PFSK-1 (cell line): ENCODE data around the gene TTC38.

ENCODE experiments used
- FOXP2 ChIP-seq: optimal IDR thresholded peaks from 2 replicates; pipeline ENCODE3; 2011; ENCODE audit warnings: borderline replicate concordance, control low read depth, inconsistent platforms; ENCODE audit not compliant: insufficient read depth; ENCODE audit errors: extremely low read length, extremely low read depth
- POLR2AphosphoS5 ChIP-seq: IDR thresholded peaks from 2 replicates; pipeline ENCODE4 v1.6.1; 2012; ENCODE audit warnings: low read depth, mild to moderate bottlenecking, control low read depth, low read length, moderate library complexity
- SIN3A ChIP-seq: IDR thresholded peaks from 2 replicates; pipeline ENCODE4 v1.6.1; 2012; ENCODE audit warnings: mild to moderate bottlenecking, low read length, moderate library complexity, borderline replicate concordance; ENCODE audit not compliant: insufficient read depth
- TAF1 ChIP-seq: IDR thresholded peaks from 2 replicates; pipeline ENCODE4 v1.6.1; 2012; ENCODE audit warnings: low read length, control low read depth, borderline replicate concordance; ENCODE audit not compliant: insufficient read depth
- TF ChIP-seq, protein P1 (sequence below), 2 experiments: IDR thresholded peaks; 2 replicates each; pipeline versions ENCODE4 v1.6.1 to v1.8.0; 2011 to 2012; ENCODE audit warnings: low read depth in 2 of 2, low read length in 2 of 2, control low read depth in 1 of 2, inconsistent platforms in 1 of 2, mild to moderate bottlenecking in 1 of 2, moderate library complexity in 1 of 2; ENCODE audit not compliant: insufficient read depth in 1 of 2

Gene TTC38

DNA sequence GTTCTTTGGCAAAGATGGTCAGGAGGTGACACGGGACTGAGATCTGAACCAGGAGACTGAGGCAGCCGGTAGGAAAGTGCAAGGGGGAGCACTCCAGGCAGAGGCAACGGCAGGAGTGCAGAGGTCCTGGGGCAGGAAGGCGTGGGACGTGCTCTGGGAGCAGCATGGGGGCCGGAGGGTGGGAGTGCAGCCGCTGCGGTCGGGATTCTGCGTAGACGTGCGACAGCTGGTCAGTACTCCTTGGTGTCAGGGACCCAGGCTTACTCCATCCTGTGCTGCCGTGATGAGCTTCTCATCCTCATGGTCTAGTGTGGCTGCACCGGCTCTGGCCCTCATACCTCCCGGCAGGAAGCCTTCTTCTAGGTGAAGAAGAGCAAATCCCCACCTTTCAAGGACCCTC, 50.8 kb downstream of the TTC38 start:
- no peak for TF ChIP-seq SIN3A
- TF ChIP-seq POLR2AphosphoS5, result no peak
- TF ChIP-seq, protein P1, sequence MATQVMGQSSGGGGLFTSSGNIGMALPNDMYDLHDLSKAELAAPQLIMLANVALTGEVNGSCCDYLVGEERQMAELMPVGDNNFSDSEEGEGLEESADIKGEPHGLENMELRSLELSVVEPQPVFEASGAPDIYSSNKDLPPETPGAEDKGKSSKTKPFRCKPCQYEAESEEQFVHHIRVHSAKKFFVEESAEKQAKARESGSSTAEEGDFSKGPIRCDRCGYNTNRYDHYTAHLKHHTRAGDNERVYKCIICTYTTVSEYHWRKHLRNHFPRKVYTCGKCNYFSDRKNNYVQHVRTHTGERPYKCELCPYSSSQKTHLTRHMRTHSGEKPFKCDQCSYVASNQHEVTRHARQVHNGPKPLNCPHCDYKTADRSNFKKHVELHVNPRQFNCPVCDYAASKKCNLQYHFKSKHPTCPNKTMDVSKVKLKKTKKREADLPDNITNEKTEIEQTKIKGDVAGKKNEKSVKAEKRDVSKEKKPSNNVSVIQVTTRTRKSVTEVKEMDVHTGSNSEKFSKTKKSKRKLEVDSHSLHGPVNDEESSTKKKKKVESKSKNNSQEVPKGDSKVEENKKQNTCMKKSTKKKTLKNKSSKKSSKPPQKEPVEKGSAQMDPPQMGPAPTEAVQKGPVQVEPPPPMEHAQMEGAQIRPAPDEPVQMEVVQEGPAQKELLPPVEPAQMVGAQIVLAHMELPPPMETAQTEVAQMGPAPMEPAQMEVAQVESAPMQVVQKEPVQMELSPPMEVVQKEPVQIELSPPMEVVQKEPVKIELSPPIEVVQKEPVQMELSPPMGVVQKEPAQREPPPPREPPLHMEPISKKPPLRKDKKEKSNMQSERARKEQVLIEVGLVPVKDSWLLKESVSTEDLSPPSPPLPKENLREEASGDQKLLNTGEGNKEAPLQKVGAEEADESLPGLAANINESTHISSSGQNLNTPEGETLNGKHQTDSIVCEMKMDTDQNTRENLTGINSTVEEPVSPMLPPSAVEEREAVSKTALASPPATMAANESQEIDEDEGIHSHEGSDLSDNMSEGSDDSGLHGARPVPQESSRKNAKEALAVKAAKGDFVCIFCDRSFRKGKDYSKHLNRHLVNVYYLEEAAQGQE (IDR thresholded peaks at IDR 0.05; ENCODE audit: insufficient read depth in 1 of 2, low read depth in 2 of 2, low read length in 2 of 2), result no peak
- TF ChIP-seq FOXP2, result no peak
- TF ChIP-seq TAF1, result no peak

DNA sequence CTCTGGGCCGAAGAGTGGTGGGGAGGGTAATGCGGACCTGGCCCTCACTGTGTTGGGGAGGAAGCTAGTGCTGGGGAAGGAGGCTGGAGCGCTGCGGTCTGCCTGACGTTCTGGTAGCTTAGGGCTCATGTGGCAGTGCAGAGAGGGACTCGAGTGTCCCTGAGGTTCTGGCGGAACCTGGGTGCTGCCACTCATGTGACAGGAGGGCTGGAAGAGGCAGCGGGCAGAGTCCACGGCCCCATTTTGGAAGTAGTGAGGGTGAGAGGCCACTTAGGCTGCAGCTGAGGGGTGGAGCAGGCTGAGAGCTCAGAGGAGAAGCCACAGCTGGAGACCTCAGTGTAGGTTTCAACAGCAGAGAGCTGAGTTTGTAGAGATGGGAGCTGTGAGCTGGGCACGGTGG, 51.5 kb downstream of the TTC38 start:
- TF ChIP-seq FOXP2, result no peak
- TF ChIP-seq, protein P1 (IDR thresholded peaks at IDR 0.05; ENCODE audit: insufficient read depth in 1 of 2, low read depth in 2 of 2, low read length in 2 of 2), result no peak
- TF ChIP-seq SIN3A, result no peak
- TF ChIP-seq TAF1, result no peak
- TF ChIP-seq POLR2AphosphoS5, result no peak

DNA sequence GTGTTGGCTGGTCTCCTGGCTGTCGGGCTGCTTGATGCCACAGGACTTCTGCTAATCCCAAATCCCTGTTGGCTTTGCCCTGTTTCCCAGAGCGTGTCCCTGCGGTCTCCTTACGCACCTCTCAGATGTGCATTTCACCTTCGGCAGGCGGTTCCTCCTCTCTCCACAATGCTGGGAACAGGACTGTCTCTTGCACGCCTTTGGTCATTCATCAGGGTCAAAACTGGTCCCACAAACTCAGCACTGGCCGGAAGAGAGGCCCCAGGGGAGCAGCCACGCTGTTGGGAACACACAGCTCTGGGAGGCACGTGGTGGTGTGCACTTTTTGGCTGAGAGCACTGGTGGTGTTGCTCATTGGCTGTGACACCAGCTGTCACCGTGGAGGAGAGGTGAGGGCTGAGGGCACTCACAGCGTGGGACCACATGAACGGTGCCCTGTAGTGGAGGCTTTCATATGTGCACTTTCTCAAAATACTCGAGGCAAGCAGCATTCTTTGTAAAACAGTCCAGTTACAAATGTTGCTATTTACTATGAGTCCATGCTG, 52.4 kb downstream of the TTC38 start:
- TF ChIP-seq TAF1, result no peak
- TF ChIP-seq FOXP2, result no peak
- TF ChIP-seq, protein P1 (IDR thresholded peaks at IDR 0.05; ENCODE audit: insufficient read depth in 1 of 2, low read depth in 2 of 2, low read length in 2 of 2), result no peak
- TF ChIP-seq SIN3A, result no peak
- no peak for TF ChIP-seq POLR2AphosphoS5

DNA sequence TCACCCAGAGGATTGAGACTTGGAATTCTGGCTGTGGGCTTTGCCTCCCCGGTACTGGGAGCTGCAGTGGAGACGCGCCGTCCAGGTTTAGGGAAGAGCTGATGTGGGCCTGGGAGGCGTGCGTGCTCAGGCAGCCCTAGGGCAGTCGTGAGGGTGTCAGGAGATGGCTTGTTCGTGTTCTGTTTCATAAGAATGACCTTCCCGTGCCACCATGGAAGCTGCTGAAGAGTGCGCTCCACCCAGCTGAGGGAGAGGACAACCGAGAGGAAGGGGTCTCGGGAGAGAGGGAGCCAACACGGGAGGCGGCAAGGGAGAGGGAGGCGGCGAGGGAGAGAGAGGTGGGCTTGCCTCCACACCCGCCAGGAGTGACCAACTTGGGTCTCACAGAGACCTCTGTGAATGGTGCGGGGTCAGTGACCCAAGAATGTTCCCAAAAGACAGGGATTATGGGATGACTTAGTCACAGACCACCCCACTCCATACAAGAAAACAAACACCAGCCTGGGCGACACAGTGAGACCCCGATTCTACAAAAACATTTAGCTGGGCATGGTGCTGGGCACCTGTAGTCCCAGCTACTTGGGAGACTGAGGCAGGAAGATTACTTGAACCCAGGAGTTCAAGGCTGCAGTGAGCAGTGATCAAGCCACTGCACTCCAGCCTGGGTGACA, 53.0 kb downstream of the TTC38 start:
- TF ChIP-seq SIN3A (no peak), FOXP2 (no peak), POLR2AphosphoS5 (no peak), TAF1 (no peak)
- TF ChIP-seq, protein P1 (IDR thresholded peaks at IDR 0.05; ENCODE audit: insufficient read depth in 1 of 2, low read depth in 2 of 2, low read length in 2 of 2), result no peak

DNA sequence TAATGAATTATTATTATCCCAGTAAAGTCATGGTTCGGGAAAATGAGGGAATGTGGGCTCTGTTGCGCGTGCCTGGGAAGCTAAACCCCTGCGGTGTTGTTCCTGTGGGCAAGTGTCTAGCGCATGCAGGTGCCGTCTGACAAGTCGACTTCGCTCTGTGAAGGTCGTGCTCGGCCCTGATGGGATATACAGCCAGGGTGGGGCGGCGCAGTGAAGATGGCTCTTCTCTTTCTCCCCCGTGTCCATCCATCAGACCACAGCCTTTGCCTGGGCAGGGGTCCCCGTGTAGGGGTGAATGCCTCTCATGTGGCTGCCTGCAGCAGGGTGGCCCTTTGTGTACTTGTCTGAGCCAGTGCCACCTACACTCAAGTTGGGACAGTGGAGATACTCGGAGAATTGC, 54.9 kb downstream of the TTC38 start:
- no peak for TF ChIP-seq POLR2AphosphoS5
- no peak for TF ChIP-seq FOXP2
- TF ChIP-seq SIN3A, result no peak
- no peak for TF ChIP-seq TAF1
- TF ChIP-seq, protein P1 (IDR thresholded peaks at IDR 0.05; ENCODE audit: insufficient read depth in 1 of 2, low read depth in 2 of 2, low read length in 2 of 2), result no peak
